OCI-LY7 (cell line): ENCODE data around the gene ANTKMT.

Experiments used
- CTCF ChIP-seq: fragments of 200-600 bp; sonication (generic); conservative IDR thresholded peaks from 2 replicates; pipeline ENCODE4 v1.5.1; 2014; ENCODE audit warnings: mild to moderate bottlenecking, antibody characterized with exemption, low read length, moderate library complexity, mixed read lengths
- EZH2phosphoT487 ChIP-seq: fragments of 200-600 bp; sonication (generic); IDR thresholded peaks from 2 replicates; pipeline ENCODE4 v1.6.1; 2018; ENCODE audit warnings: low read depth, borderline replicate concordance, mild to moderate bottlenecking, mixed run types, antibody characterized with exemption, low read length, moderate library complexity, mixed read lengths

GRCh38 chr16:750485-750884 is 29.5 kb downstream of the ANTKMT start:
- TF ChIP-seq CTCF (no peak), EZH2phosphoT487 (no peak)
